ENCODE results near the gene WDR70.
"Not testable (repeated sequence)": the region's sequence is repeated elsewhere in the genome, so short reads cannot be mapped to it uniquely, and the experiment has no call there.

The WDR70 gene

GRCh38 chr5:37570597-37570996, 191.5 kb downstream of the WDR70 start:
- no peak for DNase-seq (ENCODE audit: low read depth in 3 of 3)

GRCh38 chr5:37571985-37572384, 192.9 kb downstream of the WDR70 start:
- DNase-seq (ENCODE audit: low read depth in 3 of 3) = no peak

- DNase-seq (ENCODE audit: low read depth in 3 of 3) = no peak
These were observed 196.7 kb downstream of the WDR70 start for GRCh38 chr5:37575541-37576489.

GRCh38 chr5:37576552-37576951, 197.4 kb downstream of the WDR70 start:
- no peak for DNase-seq (ENCODE audit: low read depth in 3 of 3)

GRCh38 chr5:37578176-37578575, 199.1 kb downstream of the WDR70 start:
- no peak for DNase-seq (ENCODE audit: low read depth in 3 of 3)

- DNase-seq (ENCODE audit: low read depth in 3 of 3) = no peak
These were observed 201.0 kb downstream of the WDR70 start for GRCh38 chr5:37580106-37580505.

- no peak for DNase-seq (ENCODE audit: low read depth in 3 of 3)
These were observed 203.1 kb downstream of the WDR70 start for GRCh38 chr5:37582202-37582601.

- not testable (repeated sequence) for DNase-seq (ENCODE audit: low read depth in 3 of 3)
These were observed 214.2 kb downstream of the WDR70 start for GRCh38 chr5:37593292-37593691.

- DNase-seq (ENCODE audit: low read depth in 3 of 3) = not testable (repeated sequence)
These were observed 215.7 kb downstream of the WDR70 start for GRCh38 chr5:37594864-37595263.

- no peak for DNase-seq (ENCODE audit: low read depth in 3 of 3)
These were observed 219.6 kb downstream of the WDR70 start for GRCh38 chr5:37598733-37599132.

GRCh38 chr5:37601163-37601562, 222.0 kb downstream of the WDR70 start:
- no peak for DNase-seq (ENCODE audit: low read depth in 3 of 3)

GRCh38 chr5:37603072-37603471, 224.0 kb downstream of the WDR70 start:
- no peak for DNase-seq (ENCODE audit: low read depth in 3 of 3)

- no peak for DNase-seq (ENCODE audit: low read depth in 3 of 3)
These were observed 225.2 kb downstream of the WDR70 start for GRCh38 chr5:37604290-37604689.

- no peak for DNase-seq (ENCODE audit: low read depth in 3 of 3)
These were observed 227.0 kb downstream of the WDR70 start for GRCh38 chr5:37606148-37606547.

- no peak for DNase-seq (ENCODE audit: low read depth in 3 of 3)
These were observed 227.6 kb downstream of the WDR70 start for GRCh38 chr5:37606632-37607248.

- no peak for DNase-seq (ENCODE audit: low read depth in 3 of 3)
These were observed 236.1 kb downstream of the WDR70 start for GRCh38 chr5:37615184-37615583.

- DNase-seq (ENCODE audit: low read depth in 3 of 3) = no peak
These were observed 240.2 kb downstream of the WDR70 start for GRCh38 chr5:37619353-37619752.

- DNase-seq (ENCODE audit: low read depth in 3 of 3) = not testable (repeated sequence)
These were observed 243.2 kb downstream of the WDR70 start for GRCh38 chr5:37622354-37622753.

GRCh38 chr5:37626266-37626665, 247.1 kb downstream of the WDR70 start:
- DNase-seq (ENCODE audit: low read depth in 3 of 3) = no peak

GRCh38 chr5:37628876-37629275, 249.8 kb downstream of the WDR70 start:
- no peak for DNase-seq (ENCODE audit: low read depth in 3 of 3)

- no peak for DNase-seq (ENCODE audit: low read depth in 3 of 3)
These were observed 252.8 kb downstream of the WDR70 start for GRCh38 chr5:37631939-37632338.

GRCh38 chr5:37637165-37637845, 258.2 kb downstream of the WDR70 start:
- DNase-seq (ENCODE audit: low read depth in 3 of 3) = no peak

GRCh38 chr5:37638897-37639296, 259.8 kb downstream of the WDR70 start:
- no peak for DNase-seq (ENCODE audit: low read depth in 3 of 3)
